HepG2 (cell line): Measurements from ENCODE around the gene RGS14. TPM values are rescaled to one million over a fixed set of nuclear protein-coding genes. Genes with fewer than 3 reads are reported as not detected.

Experiments
- BRCA1 ChIP-seq: sonication (generic); formaldehyde crosslinking; IDR thresholded peaks from 2 replicates; pipeline ENCODE4 v1.4.0; 2020; ENCODE audit warnings: missing genetic modification reagents
- FOXC1 ChIP-seq: sonication (generic); formaldehyde crosslinking; IDR thresholded peaks from 2 replicates; pipeline ENCODE4 v1.8.0; 2022; ENCODE audit warnings: mild to moderate bottlenecking, missing genetic modification reagents, borderline replicate concordance
- MXD1 ChIP-seq: sonication (generic); formaldehyde crosslinking; IDR thresholded peaks from 2 replicates; pipeline ENCODE4 v1.4.0; 2020; ENCODE audit warnings: mild to moderate bottlenecking, missing genetic modification reagents
- NFRKB ChIP-seq: fragments of 450-650 bp; IDR thresholded peaks from 2 replicates; pipeline ENCODE4 v1.6.1; 2017
- SP2 ChIP-seq: sonication (generic); formaldehyde crosslinking; IDR thresholded peaks from 2 replicates; pipeline ENCODE4 v1.5.1; 2020; ENCODE audit warnings: mild to moderate bottlenecking, missing genetic modification reagents
- SRY ChIP-seq: sonication (generic); formaldehyde crosslinking; IDR thresholded peaks from 2 replicates; pipeline ENCODE4 v1.8.0; 2022; ENCODE audit warnings: mild to moderate bottlenecking, missing genetic modification reagents
- TBX2 ChIP-seq: sonication (generic); formaldehyde crosslinking; IDR thresholded peaks from 2 replicates; pipeline ENCODE4 v1.5.0; 2020; ENCODE audit warnings: missing genetic modification reagents, mild to moderate bottlenecking, borderline replicate concordance
- ZFP90 ChIP-seq: sonication (generic); formaldehyde crosslinking; IDR thresholded peaks from 2 replicates; pipeline ENCODE4 v1.8.0; 2022; ENCODE audit warnings: missing genetic modification reagents, mild to moderate bottlenecking, inconsistent platforms, borderline replicate concordance
- ZNF687 ChIP-seq: sonication (generic); formaldehyde crosslinking; IDR thresholded peaks from 2 replicates; pipeline ENCODE4 v1.5.1; 2020; ENCODE audit warnings: mild to moderate bottlenecking, missing genetic modification reagents, moderate library complexity
- ZNF761 ChIP-seq: sonication (generic); formaldehyde crosslinking; conservative IDR thresholded peaks from 2 replicates; pipeline ENCODE4 v1.4.0; 2020; ENCODE audit warnings: mild to moderate bottlenecking, missing genetic modification reagents
- polyA plus RNA-seq, 8 experiments: library from polyadenylated mRNA; depleted of rRNA in 3 of 8; stranded (reverse) in 7 of 8; unstranded in 1 of 8; fragments of >200 nt; fragmentation: Illumina TruSeq in 4 of 8; extraction: Trizol in 4 of 8; gene quantifications; 2 replicates each; pipeline versions ENCODE4 v1.2.1 to v1.2.3, GENCODE V29; 2011 to 2016; ENCODE audit warnings: low read depth in 4 of 8, missing spikeins in 1 of 8, mixed read lengths in 1 of 8; ENCODE audit not compliant: insufficient read depth in 1 of 8
- total RNA-seq, 5 experiments: library from RNA; depleted of rRNA; stranded (reverse); fragments of >200 nt; fragmentation: Illumina TruSeq; extraction: Trizol; gene quantifications; 2 replicates each; pipeline ENCODE4 v1.2.3, GENCODE V29; 2016; ENCODE audit warnings: low read depth in 1 of 5
- TF ChIP-seq, protein P1 (sequence below): sonication (generic); formaldehyde crosslinking; IDR thresholded peaks from 2 replicates; pipeline ENCODE4 v1.4.0; 2020; ENCODE audit warnings: mild to moderate bottlenecking, missing genetic modification reagents
- TF ChIP-seq, protein P2 (sequence below): sonication (generic); formaldehyde crosslinking; conservative IDR thresholded peaks from 2 replicates; pipeline ENCODE4 v1.4.0; 2020; ENCODE audit warnings: mild to moderate bottlenecking, missing genetic modification reagents, moderate library complexity

The RGS14 gene
- total and polyA plus RNA-seq, 2 of the 13 experiments (the other 11 are each of a cell fraction or from before 2014, with no cell fraction given): 11.1 to 17.2 TPM

- TF ChIP-seq ZFP90 (CRISPR knock-in tag) (0 out of 2 replicates have a peak, but pooled peaks have one; percentile 7), MXD1 (CRISPR knock-in tag) (no peak), FOXC1 (CRISPR knock-in tag) (0 out of 2 replicates have a peak, but pooled peaks have one; percentile 8), ZNF687 (CRISPR knock-in tag) (peak; percentile 61), SP2 (CRISPR knock-in tag) (no peak), ZNF761 (no peak), BRCA1 (CRISPR knock-in tag) (no peak), NFRKB (no peak), SRY (CRISPR knock-in tag) (no peak), TBX2 (CRISPR knock-in tag) (0 out of 2 replicates have a peak, but pooled peaks have one; percentile 26)
- TF ChIP-seq, protein P1, sequence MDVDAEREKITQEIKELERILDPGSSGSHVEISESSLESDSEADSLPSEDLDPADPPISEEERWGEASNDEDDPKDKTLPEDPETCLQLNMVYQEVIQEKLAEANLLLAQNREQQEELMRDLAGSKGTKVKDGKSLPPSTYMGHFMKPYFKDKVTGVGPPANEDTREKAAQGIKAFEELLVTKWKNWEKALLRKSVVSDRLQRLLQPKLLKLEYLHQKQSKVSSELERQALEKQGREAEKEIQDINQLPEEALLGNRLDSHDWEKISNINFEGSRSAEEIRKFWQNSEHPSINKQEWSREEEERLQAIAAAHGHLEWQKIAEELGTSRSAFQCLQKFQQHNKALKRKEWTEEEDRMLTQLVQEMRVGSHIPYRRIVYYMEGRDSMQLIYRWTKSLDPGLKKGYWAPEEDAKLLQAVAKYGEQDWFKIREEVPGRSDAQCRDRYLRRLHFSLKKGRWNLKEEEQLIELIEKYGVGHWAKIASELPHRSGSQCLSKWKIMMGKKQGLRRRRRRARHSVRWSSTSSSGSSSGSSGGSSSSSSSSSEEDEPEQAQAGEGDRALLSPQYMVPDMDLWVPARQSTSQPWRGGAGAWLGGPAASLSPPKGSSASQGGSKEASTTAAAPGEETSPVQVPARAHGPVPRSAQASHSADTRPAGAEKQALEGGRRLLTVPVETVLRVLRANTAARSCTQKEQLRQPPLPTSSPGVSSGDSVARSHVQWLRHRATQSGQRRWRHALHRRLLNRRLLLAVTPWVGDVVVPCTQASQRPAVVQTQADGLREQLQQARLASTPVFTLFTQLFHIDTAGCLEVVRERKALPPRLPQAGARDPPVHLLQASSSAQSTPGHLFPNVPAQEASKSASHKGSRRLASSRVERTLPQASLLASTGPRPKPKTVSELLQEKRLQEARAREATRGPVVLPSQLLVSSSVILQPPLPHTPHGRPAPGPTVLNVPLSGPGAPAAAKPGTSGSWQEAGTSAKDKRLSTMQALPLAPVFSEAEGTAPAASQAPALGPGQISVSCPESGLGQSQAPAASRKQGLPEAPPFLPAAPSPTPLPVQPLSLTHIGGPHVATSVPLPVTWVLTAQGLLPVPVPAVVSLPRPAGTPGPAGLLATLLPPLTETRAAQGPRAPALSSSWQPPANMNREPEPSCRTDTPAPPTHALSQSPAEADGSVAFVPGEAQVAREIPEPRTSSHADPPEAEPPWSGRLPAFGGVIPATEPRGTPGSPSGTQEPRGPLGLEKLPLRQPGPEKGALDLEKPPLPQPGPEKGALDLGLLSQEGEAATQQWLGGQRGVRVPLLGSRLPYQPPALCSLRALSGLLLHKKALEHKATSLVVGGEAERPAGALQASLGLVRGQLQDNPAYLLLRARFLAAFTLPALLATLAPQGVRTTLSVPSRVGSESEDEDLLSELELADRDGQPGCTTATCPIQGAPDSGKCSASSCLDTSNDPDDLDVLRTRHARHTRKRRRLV (CRISPR knock-in tag): no peak
- TF ChIP-seq, protein P2, sequence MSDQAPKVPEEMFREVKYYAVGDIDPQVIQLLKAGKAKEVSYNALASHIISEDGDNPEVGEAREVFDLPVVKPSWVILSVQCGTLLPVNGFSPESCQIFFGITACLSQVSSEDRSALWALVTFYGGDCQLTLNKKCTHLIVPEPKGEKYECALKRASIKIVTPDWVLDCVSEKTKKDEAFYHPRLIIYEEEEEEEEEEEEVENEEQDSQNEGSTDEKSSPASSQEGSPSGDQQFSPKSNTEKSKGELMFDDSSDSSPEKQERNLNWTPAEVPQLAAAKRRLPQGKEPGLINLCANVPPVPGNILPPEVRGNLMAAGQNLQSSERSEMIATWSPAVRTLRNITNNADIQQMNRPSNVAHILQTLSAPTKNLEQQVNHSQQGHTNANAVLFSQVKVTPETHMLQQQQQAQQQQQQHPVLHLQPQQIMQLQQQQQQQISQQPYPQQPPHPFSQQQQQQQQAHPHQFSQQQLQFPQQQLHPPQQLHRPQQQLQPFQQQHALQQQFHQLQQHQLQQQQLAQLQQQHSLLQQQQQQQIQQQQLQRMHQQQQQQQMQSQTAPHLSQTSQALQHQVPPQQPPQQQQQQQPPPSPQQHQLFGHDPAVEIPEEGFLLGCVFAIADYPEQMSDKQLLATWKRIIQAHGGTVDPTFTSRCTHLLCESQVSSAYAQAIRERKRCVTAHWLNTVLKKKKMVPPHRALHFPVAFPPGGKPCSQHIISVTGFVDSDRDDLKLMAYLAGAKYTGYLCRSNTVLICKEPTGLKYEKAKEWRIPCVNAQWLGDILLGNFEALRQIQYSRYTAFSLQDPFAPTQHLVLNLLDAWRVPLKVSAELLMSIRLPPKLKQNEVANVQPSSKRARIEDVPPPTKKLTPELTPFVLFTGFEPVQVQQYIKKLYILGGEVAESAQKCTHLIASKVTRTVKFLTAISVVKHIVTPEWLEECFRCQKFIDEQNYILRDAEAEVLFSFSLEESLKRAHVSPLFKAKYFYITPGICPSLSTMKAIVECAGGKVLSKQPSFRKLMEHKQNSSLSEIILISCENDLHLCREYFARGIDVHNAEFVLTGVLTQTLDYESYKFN: peak; percentile 14; the same call in 1 of the 2 replicates
Measured at GRCh38 chr5:177371120-177372033, 13.7 kb downstream of the RGS14 start (continued).
